HG03045 (cell line): Measurements from ENCODE around the gene WNT10A.

Source experiments
- ATAC-seq: cut with Tn5 transposase; IDR thresholded peaks from one replicate; pipeline ENCODE4 v1.9.1; 2021; ENCODE audit warnings: mild to moderate bottlenecking, moderate library complexity; ENCODE audit not compliant: unreplicated experiment

WNT10A gene

DNA sequence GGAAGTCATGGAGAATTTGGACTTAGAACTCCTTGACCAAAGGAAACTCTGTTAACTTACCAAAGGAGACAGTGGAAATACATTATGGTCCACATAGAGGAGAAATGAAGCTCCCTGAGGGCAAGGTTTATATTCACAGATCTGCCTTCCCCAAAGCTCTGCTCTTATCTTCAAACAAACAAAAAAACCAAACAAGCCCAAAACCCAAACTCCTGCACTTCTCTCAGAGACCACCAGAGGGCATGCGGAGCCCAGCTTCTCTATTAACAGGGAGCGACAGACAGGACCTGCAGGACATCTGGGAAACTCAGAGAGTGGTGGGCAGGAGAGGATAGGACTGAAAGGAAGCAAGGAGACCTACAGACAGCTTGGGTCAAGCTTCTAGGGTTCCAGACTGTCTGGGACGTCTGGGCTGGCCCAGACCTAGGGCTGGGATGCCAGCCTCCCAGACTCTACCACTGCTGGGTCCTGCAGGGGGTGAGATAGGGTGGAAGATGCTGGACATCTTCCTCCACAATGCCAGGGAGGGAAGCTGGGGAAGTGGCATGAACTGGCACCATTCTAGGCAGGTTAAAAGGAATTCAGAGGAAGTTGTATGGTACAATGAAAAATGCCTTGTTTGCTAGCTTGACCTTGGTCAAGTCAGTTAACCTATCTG lies 4.0 kb upstream of the WNT10A start:
- no peak for ATAC-seq

DNA sequence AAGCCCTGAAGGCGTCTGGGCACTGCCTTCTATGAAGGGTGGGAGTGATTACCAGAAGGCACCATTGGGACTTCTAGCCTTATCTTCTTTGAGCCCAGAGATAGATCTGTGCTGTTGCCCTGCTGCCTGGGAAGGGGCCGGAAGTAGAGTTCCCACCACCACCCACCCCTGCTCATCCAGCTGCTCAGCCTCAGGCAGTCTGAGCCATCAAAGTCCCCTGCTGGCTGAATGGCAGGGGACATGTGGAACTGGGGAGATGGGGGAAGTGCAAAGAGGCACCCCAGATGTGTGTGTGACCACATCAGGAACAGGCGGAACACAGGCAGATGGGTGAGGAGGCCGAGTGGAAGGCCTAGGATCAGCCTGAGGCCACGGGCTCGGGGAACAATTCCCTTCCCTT lies 3.3 kb upstream of the WNT10A start:
- no peak for ATAC-seq

DNA sequence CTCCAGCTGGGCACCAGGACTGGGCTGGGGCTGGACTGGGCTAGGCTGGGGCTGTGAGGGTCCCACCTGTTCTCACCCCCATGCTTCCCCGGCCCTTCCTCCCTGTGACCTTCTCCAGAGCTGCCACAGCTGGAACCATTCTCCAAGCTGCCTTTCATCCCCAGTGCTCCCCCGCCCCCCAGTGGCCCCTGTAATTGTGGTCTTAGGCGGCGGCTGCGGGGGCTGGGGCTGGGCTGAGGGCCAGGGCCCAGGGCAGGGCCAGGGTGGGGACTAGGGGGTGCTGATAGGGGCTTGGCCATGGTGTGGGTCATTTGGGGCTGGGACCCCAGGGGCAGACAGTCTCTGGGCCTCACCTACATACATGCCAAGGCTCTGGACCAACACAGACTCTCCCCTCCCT lies 2.8 kb upstream of the WNT10A start:
- ATAC-seq, result no peak

DNA sequence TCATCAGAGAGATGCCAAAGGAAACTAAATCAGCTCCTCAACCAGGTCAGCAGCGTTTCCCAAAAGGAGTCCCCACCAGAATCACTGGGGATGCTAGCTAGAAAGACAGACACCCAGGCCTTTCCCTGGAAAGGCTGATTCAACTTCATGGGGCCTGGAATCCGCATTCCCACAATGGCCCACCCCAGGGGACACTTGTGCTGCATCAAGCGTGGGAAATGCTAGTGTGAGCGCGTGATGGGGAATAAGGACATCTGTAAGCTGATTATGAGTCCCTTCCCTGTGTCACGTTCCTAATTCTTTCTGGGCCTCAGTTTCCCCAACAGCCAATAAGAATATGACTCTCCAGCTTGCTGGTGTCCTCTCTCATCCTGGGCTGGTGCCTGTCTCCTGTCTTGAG lies 2.2 kb upstream of the WNT10A start:
- no peak for ATAC-seq

DNA sequence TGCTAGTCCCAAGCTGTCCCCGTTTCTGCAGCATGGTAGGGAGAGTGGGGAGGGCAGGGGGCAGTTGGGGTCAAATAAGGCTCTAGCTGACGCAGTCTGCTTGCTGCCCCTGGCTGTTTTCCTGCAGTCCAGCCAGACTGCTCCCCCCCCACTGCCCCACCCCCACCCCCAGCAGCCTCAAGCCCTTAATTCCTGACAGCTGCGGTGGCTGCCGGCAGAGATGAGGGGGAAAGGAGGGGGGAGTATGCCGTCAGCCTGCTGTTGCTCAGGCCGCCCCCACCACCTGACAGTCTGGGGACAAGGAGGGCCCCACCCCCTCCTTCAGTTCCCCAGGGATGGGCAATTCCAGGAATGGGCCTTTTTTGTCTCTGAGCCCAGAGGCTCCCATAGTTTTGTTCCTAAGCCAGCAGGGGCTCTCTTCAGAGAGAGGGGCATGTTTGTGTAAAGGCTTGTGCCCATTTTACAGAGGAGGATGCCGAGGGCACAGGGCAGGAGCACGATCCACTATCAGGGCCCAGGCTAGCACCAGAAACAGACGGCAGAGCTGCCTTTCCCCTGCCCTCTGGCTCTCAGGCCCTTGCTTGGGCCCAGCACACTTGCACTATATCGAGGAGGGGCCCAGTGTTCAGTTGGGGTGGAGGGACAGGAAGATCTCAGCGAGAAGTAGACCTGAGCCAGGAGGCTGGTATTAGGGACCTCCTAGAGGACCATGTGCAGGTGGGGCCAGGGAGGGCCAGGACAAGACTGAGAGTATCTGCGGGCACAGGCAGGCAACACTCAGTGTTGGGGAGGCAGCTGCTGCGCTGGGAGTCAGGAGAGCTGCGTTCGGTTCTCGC lies 1.5 kb upstream of the WNT10A start:
- ATAC-seq, result peak; percentile 3

DNA sequence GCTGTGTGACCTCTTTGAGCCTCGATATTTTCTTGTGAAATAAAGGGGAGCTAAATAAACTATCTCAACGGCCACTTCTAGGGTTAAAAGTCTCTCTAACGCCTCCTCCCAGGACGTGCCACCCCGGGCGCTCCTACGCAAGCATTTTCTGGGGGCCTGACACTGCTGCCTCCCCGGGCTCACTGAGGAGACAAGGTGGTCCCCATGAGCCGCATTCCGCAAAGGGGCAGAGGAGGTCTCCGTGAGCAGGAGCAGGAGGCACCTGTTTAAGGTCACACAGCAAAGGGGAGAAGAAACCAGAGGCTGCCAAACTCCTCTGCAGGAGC lies 913 bp upstream of the WNT10A start:
- peak; percentile 1 for ATAC-seq

DNA sequence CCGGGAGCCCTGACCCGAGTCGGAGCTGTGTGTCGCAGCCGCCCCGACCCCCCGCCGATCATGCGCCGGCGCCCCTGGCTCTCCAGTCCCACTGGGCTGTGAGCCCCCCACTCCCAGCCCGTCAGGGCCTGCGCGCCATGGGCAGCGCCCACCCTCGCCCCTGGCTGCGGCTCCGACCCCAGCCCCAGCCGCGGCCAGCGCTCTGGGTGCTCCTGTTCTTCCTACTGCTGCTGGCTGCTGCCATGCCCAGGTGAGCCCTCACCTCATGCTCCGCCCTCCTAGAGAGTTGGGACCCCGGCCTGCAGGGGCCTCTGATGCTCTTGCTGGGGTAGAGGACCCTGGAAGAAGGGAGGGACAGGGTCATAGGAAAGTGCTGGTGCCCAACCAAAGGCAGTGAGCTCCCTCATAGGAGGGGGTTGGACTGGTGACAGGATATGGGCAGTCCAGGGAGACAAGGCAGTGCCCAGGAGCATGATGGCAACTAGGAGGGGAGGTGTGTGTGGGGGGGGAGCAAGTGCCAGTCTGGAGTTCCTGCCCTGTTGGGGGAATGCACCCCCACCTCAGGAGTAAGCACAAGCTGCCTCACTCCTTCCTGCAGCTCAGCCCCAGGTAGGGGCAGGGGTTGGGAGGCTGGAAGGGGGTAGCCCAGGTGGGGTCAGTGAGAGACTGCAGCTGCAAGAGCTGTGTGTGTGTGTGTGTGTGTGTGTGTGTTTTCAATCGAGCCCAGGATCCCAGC lies 375 bp downstream of the WNT10A start:
- ATAC-seq, result no peak

DNA sequence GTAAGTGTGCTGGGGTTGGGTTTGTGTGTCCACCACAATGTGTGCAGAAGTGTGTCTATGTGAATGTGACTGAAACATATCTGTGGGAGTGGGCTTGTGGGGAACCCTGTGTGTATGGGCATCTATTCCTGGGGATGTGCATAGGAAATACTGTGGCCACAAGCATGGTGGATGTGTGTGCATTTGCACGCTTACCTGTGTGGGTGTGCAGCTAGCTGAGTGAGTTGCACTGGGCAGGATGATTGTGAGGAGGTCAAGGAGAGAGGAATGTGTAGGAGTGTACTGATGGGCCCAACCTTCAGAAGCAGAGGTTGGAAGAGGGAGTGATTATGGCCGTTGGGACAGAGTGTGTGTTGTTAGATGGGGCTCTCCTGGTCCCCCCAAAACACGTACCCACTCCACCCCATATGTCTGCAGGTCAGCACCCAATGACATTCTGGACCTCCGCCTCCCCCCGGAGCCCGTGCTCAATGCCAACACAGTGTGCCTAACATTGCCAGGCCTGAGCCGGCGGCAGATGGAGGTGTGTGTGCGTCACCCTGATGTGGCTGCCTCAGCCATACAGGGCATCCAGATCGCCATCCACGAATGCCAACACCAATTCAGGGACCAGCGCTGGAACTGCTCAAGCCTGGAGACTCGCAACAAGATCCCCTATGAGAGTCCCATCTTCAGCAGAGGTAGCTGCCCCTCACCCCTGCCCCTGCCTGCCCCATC lies 1.2 kb downstream of the WNT10A start:
- ATAC-seq, result no peak

DNA sequence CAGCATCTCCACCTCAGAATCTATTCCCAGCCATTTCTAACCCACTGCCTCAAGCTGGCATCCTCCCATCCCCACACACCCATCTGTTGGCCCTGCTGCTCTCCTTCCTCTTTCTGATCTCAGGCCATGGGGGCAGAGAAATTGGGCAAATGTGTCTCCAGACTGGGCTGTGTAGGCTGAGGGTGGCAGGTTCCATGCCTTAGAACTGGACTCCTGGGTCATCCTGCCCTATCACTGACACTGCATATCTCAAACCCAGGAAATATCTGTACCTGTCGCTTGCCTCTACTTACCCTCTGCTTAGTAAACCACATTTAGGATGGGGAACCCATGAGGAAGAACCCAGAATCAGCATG lies 1.8 kb downstream of the WNT10A start:
- ATAC-seq, result no peak

DNA sequence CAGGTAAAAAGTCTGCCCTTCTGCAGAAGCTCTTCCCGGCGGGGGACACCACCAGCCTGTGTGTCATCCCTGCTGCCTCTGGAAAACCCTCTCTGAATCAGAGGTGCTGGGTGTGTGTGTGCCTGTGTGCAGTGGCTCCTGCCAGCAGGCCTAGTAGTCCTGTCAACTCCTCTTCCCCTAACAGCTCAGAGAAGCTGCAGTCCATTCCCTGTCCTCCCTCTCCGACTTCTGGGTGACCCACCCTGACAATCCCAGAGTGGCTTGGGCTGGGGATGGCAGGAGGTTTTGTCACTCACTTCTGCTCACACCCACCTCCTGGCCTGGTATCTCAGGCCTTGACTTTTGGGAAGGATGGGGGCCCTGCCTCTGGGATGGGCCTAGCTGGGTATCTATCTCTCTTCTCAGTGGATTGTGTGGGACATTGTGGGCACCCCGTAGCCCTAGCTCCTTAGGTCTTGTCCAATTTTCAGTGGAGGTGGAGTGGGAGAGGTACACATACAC lies 2.3 kb downstream of the WNT10A start:
- ATAC-seq, result no peak

DNA sequence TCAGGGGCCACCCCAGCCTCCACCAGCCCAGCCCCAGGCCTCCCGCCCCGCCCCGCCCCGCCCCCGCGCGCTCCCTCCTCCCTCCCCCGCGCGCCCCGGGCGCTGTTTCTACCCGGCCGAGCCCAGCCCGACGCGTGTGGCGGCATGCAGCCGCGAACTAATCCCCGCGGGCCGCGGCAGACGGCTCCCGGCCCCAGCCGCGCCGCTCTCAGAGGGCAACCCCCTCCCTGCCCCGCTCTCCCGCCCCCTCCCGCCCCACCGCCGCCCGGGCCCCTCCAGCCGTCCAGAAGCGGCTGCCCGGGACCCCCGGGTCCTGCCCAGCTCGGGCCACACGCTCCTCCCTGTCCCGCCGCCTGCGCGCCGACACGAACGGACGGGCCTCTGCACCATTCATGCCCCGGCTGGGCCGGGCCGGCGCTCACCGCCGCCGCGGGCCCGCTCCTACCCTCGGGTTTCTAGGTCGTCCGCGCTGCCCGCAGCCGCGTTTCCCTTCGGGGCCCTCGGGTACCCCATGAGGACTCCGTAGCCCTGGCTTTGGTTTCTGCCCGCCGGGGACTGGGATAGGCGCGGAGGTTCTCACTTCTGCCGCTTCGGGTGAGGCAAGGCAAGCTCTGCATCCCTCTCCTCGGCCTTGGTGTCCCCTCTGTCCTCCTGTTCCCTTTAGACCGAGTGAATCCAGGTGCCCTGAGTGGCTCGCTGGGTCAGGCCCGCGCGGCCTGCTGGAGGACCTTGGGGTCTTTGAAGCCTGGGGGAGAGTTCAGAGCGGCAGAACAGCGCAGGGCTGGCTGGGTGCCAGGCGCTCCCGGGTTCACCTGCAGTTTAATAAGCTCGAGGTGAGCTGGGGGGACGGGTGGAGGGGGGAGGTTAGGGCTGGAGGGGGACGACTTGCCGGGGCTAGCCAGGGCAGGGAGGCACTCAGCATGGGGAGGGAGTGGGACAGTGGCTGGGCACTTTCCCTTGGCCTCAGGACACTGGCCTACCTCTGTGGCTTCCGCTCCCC lies 3.1 kb downstream of the WNT10A start:
- no peak for ATAC-seq

DNA sequence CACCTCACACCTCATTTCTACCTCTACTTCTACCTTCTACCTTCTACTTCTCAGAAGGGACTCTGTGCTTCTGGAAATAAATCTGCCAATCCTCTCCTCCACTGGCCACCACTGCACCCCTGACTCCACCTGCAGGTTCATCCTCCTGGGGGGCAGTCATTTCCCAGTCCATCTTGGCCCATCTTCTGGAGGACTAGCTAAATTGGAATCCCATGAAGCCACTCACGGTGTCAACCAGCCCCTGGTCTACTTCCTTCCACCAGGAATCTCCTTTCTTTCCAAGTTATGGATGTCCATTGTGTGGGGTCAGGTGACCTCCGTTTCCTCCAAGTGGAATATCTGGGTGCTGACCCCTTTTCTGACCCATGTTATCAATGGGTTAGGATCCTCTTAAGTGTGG lies 3.9 kb downstream of the WNT10A start:
- no peak for ATAC-seq

DNA sequence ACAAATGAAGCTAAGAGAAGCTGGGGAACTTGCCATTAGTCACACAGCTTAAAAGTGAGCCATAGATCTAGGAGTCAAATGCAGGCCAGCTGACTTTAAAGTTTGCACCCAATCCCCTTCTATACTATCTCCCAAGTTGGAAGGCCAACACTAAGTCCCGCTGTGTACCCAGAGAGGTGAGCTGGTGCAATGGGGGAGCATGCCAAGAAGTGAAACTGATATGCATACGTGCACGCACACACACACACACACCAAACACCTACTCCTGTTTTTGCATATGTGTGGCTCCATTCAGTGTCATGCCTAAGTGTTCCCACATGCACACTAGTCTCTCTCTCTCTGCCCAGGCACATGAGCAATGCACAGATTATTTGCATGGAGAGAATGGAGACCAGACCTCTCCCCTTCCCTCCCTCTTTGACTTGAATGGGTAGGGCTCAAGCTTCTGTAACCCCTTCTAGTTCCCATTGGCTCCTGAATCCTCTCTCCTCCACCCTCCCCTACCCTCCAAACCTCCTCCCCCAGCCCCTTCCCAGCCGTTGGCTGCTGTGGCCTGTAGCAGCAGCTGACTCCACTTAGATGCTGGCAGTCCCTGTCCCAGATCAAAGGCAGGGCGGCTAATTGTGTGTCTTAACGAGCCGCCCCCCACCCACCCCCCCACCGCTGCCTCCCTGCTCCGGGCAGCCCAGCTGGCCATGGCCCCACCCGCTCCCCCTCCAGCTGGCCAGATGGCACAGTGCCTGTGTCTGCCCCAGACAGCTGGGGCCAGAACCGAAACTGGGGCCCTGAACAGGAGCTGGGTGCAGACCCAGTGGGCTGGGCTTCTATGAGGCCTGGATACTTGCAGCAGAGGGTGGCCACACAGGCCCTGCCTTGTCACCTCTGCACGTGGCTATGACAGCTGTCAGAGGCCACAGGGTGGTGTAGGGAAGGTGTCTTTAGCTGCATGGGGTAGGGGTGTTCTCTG lies 5.6 kb downstream of the WNT10A start:
- ATAC-seq, result peak; percentile 59

DNA sequence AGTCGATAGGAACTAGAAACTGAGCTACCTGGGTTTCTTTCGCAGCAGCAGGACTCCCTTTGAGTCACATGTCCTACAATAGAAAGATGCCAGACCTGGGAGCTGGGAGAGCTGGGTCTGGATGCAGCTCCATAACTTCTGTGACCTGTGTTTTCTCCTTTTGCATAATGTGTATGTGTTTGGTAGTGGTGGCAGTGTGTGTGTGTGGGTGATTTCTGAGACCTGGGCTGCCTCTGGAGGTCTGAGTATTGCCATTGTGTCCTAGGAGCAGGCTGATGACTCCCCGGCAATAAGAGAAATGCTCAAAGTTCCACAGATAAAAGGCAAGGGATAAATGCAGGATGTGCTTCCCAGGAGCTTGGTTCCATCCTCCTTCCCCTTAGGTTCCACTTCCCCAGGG lies 6.4 kb downstream of the WNT10A start:
- no peak for ATAC-seq

DNA sequence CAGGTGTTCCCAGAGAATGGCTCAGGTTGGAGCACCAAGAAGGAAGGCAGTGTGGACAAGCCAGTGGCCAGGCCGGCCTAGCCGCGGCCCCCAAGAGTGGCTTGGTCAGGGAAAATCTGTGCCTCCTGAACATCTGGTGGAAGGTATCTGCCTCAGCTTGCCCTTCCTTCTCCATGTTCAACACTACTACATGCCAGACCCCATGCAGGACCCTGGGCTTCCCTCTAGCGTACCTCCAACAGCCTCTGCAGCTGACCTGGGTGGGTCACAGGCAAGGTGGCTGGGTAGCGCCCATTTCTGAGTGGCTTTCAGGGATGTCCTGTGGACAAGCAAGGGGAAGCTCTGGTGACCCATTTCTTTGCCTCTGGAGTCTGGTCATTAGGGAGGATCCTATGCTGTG lies 7.7 kb downstream of the WNT10A start:
- no peak for ATAC-seq

DNA sequence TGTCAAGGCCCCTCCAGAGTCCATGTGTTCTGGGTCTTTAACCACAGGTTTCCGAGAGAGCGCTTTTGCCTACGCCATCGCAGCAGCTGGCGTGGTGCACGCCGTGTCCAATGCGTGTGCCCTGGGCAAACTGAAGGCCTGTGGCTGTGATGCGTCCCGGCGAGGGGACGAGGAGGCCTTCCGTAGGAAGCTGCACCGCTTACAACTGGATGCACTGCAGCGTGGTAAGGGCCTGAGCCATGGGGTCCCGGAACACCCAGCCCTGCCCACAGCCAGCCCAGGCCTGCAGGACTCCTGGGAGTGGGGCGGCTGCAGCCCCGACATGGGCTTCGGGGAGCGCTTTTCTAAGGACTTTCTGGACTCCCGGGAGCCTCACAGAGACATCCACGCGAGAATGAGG lies 9.3 kb downstream of the WNT10A start:
- no peak for ATAC-seq

DNA sequence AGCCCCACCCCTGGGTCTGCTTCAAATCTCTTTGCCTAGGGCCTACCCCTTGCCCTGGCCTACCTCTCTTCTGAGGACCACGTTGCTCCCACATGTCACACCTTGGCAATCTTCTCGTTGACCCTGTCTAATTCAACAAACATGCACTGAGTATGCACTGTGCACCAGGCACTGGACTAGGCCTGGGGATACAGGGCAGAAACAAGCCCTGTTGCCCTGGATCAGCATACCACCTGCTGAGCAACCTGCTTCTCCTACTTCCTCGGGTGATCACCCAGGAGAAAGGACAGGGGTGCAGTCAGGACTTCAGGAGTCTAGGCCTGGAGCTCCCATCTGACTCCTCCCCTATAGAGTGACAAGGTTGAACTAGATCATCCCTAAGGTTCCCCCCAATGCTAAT lies 9.7 kb downstream of the WNT10A start:
- no peak for ATAC-seq

DNA sequence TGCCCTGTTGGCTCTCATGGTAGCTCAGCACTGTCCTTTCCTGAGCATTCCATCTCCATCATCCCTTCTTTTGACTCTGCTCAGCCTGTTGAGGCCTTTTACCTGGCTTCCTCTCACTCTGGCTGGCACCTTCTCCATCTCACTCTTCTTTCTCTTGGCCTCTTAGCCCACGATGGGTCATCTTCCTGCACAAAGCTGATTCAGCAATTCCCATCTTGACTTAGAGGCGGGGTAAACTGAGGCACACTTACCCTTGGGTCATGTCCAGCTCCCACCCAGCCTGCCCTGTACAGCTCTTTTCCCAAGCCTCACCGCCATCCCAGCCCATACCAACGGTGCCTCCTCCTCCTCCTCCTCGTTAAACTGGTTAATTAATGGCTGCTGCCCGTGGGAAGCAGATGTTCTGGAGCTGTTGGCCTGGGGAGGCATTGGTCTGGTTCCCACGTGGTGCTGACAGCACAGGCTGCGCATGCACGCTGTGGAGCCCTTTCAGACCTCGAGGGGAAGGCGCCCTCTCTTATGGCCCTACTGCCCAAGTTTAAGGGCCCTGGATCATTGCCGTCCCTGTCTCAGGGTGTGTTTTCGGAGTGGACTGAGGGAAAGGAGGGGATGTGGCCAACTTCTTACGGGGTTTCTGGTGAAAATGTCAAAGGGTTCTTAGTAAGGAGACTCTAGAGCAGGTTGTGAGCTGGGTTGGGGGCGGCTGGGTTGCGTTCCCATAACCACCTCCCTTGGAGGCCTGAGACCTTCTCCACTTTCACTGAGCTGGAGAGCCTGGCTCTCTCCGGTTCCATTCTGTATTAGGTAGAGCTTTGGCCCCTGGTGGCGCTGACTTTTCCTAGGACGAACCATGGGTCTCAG lies 10.9 kb downstream of the WNT10A start:
- ATAC-seq, result no peak
